ENCODE results near the gene WBP11. TPM values are rescaled to one million over a fixed set of nuclear protein-coding genes. Genes with fewer than 3 reads are reported as not detected.
A peak's percentile ranks its signal among the peaks of the same experiment; 100 is the strongest.

The WBP11 gene
- total RNA-seq, 1 experiment from 2014 or later, result 67.4 TPM

DNA sequence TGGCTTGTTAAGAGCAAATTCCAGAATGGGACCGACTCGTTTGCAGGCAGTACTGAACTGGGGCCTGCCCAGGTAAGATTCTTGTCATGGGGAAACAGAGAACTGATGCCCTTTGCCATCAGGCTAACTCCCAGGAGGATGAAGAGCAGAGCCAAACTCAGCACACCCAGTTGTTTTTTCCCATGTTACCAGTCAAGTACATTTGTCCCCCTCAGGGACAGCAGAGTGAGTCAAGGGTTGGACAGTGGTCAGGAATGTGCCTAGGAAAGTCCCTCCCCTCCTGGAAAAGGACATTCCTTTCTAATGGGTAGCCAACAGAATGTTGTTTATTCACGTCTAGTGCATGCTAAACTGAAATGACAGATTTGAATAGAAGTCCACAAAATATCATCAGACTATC, 38.5 kb upstream of the WBP11 start:
- TF ChIP-seq, protein P1, sequence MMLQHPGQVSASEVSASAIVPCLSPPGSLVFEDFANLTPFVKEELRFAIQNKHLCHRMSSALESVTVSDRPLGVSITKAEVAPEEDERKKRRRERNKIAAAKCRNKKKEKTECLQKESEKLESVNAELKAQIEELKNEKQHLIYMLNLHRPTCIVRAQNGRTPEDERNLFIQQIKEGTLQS (IDR thresholded peaks at IDR 0.05), result no peak
- no peak for TF ChIP-seq SRF (IDR thresholded peaks at IDR 0.05; ENCODE audit: low read depth)
- TF ChIP-seq, protein P2, sequence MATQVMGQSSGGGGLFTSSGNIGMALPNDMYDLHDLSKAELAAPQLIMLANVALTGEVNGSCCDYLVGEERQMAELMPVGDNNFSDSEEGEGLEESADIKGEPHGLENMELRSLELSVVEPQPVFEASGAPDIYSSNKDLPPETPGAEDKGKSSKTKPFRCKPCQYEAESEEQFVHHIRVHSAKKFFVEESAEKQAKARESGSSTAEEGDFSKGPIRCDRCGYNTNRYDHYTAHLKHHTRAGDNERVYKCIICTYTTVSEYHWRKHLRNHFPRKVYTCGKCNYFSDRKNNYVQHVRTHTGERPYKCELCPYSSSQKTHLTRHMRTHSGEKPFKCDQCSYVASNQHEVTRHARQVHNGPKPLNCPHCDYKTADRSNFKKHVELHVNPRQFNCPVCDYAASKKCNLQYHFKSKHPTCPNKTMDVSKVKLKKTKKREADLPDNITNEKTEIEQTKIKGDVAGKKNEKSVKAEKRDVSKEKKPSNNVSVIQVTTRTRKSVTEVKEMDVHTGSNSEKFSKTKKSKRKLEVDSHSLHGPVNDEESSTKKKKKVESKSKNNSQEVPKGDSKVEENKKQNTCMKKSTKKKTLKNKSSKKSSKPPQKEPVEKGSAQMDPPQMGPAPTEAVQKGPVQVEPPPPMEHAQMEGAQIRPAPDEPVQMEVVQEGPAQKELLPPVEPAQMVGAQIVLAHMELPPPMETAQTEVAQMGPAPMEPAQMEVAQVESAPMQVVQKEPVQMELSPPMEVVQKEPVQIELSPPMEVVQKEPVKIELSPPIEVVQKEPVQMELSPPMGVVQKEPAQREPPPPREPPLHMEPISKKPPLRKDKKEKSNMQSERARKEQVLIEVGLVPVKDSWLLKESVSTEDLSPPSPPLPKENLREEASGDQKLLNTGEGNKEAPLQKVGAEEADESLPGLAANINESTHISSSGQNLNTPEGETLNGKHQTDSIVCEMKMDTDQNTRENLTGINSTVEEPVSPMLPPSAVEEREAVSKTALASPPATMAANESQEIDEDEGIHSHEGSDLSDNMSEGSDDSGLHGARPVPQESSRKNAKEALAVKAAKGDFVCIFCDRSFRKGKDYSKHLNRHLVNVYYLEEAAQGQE (IDR thresholded peaks at IDR 0.05; ENCODE audit: low read depth), result no peak
- TF ChIP-seq, protein P3, sequence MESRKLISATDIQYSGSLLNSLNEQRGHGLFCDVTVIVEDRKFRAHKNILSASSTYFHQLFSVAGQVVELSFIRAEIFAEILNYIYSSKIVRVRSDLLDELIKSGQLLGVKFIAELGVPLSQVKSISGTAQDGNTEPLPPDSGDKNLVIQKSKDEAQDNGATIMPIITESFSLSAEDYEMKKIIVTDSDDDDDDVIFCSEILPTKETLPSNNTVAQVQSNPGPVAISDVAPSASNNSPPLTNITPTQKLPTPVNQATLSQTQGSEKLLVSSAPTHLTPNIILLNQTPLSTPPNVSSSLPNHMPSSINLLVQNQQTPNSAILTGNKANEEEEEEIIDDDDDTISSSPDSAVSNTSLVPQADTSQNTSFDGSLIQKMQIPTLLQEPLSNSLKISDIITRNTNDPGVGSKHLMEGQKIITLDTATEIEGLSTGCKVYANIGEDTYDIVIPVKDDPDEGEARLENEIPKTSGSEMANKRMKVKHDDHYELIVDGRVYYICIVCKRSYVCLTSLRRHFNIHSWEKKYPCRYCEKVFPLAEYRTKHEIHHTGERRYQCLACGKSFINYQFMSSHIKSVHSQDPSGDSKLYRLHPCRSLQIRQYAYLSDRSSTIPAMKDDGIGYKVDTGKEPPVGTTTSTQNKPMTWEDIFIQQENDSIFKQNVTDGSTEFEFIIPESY (IDR thresholded peaks at IDR 0.05; ENCODE audit: extremely low read depth, insufficient replicate concordance, low read length), result no peak
- ChIA-PET POLR2A (no interaction called here), RAD21 (ENCODE audit: low non-redundant PET in 1 of 2, low total read pairs in 2 of 2, uncharacterized antibody in 2 of 2, unreplicated experiment in 2 of 2) (no interaction called here), CTCF (no interaction called here)
- Histone ChIP-seq H3K27me3 (ENCODE audit: insufficient read depth, low read length) (no peaks in the 10 kb centered on the region), H3K9me2 (ENCODE audit: insufficient read depth) (no peaks in the 10 kb centered on the region), H4K20me1 (ENCODE audit: insufficient read depth) (no peaks in the 10 kb centered on the region), H3K27ac (ENCODE audit: low read depth, low read length) (no peak overlapping the region), H3K79me2 (ENCODE audit: insufficient read depth, low read length) (no peaks in the 10 kb centered on the region), H3K4me2 (ENCODE audit: low read length) (peak overlapping the region; percentile 39), H3K9ac (ENCODE audit: low read length) (no peak overlapping the region), H3K9me3 (ENCODE audit: control insufficient read depth in 1 of 2, insufficient read depth in 1 of 2, low read depth in 1 of 2, low read length in 2 of 2) (no peaks in the 10 kb centered on the region), H3K36me3 (ENCODE audit: control insufficient read depth in 1 of 2, insufficient read depth in 2 of 2, low read length in 2 of 2) (no peaks in the 10 kb centered on the region), H3K4me3 (replicated peaks in 1 of 2; ENCODE audit: low read depth in 1 of 2, low read length in 2 of 2) (no peak overlapping the region), H2AFZ (ENCODE audit: low read depth, low read length, poor library complexity, severe bottlenecking) (no peak overlapping the region), H3K4me1 (ENCODE audit: control insufficient read depth in 1 of 2, insufficient read depth in 2 of 2, low read length in 2 of 2) (peaks cover 0 to 14% of the 10 kb centered on the region in 2 experiments; a peak in 2 of 4 replicates)
- ATAC-seq (no peak), DNase-seq (ENCODE audit: low read depth, low spot score) (no peak)
- intact Hi-C loops (cut with micrococcal nuclease), result loop anchor here (10.0 kb wide), 2 partner anchors 383 to 683 kb away; partner anchors contain the start of gene RERG
- BruUV-seq (replicated peaks), result no TSS peak
